Right ventricle myocardium superior (tissue), 1 donor: ENCODE measurements around the gene ZNF462. TPM values are rescaled to one million over a fixed set of nuclear protein-coding genes. Genes with fewer than 3 reads are reported as not detected.

Experiments
- ATAC-seq: fragments of 200-7000 bp; cut with Tn5 transposase; one replicate; pipeline ENCODE4 v1.9.1; 2020; ENCODE audit warnings: mild to moderate bottlenecking; ENCODE audit not compliant: poor library complexity
- DNase-seq: peaks from one replicate; pipeline ENCODE4 v3.0.0-alpha.2; 2020
- intact Hi-C: fragments of 100-400 bp; cut with DNase I; formaldehyde crosslinking; loops from one replicate; pipeline ENCODE4 v1.11.2; 2022
- total RNA-seq: library from RNA; stranded (reverse); fragmentation: NEBNext Ultra II Directional; extraction: Animal tissue kit (Norgen Biotek cat#: 25700); gene quantifications from one replicate; pipeline ENCODE4 v1.2.1, GENCODE V29; 2021
- donor health status: DM: no; HTN: yes; CAD: no; lungs with severe emphysema.

ZNF462 gene
- total RNA-seq, 1 donor from 2014 or later = 21.2 TPM

DNA sequence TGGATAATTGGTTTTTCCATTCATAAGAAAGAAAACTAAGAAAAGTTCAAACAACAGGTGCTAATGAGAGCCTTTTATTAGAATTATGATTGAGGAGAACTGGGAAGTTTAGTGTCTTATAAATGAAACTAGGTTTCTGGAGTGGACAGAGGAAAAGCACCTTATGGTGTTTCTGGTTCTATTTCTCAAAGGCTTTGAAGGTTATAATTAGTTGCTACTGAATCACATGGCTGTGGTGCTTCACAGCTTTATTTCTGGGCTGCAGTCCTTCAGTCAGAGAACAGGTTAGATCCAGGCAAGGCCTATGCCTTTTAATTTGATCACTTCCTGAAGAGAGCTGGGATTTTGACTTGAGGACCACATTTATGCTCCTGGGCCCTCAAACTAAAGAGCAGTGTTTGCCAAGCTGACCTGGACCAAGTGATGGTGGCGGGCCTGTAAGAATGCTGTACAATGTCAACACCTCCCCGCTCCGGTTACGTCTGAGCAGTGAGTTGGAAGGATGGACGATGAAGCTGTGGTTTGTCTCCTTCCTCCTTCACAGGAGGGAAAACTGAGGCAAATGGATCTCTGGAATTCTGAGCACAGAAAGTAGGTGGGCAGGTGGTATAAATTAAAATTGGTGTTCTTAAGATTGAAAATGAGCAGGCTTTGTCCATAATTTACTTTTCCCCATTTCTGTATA is 56.0 kb downstream of the ZNF462 start:
- intact Hi-C loops = no loop called here
- DNase-seq (no peak), ATAC-seq (peak; percentile 37)

DNA sequence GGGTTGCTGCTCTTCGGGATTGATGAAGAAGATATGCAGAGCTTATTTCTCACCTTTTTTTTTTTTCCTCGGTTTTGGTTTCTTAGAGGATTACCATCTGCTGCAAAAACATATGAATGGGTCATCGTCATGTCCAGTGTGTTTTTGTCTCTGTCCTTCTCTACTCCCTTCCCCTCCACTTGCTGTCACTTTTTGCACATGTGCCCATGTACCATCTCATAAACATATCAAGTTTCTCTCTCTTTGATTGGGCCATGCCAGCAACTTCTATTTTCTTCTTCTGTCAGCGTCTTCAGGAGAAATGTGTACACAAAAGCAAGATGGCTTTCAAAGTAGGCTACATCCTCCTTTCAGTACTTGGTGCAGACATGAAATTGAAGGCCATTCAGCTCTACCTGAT is 57.1 kb downstream of the ZNF462 start:
- ATAC-seq (no peak), DNase-seq (no peak)
- intact Hi-C loops = loop anchor here (2.0 kb wide), 1 partner anchor 57 kb away; the partner anchor contains the start of gene ZNF462

DNA sequence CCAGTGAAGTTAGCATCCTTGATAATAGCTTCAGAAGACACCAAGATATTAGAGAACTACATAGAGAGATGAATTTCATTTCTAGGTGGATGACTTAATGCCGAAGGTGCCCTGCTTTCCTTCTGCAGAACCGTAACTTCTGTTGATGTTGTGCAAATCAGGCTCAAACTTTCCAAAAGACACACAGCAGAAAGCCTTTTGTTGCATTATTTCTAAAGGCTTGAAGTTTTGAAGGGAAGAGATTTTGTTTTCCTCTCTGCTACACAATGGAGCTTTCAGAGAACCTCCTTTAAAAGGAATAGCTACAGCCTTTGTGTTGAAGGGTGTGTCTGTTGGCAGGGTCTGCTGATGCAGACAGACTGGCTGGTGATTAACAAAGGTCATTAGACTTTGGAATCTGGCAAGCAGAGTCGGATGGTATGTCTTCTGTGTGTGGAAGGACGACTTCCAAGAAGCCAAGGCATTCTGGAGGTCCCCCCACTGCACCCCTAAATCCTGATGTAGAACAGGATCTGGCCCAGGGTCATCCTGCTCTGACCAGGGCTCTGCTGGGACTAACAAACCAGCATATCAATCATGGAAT is 57.8 kb downstream of the ZNF462 start:
- ATAC-seq = peak; percentile 59

DNA sequence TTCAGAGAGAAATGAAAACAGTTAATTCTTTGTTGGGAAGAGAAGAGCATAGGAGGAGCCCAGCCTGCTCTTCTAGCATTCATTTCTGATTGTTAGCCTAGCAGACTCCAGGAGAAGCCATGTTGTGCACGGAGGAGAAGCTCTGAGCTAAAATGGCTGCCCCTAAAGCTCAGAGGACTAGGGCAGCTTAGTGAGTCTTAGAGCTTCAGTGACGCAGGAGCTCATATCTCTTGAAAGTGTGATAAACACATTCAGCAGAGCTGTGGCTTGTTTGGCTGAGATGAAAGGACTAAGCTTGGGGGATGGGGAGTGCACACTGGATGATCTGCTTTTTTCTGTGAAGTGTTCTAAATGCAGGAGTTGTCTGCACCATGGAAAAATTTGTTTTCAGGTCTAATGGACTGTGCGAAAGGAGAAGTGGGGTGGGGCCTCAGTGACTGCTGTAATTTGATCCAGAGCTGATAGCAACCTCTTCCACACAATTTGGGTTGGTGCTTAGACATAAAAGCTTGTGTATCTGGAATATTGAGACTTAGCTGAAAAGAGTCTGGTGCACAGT is 58.5 kb downstream of the ZNF462 start:
- intact Hi-C loops = loop anchor here (2.0 kb wide), 1 partner anchor 59 kb away; the partner anchor contains the start of gene ZNF462
- ATAC-seq = peak; percentile 91
- no peak for DNase-seq

More for the DNA sequence above, 57.8 kb downstream of the ZNF462 start:
- intact Hi-C loops = loop anchor here (2.0 kb wide), 1 partner anchor 58 kb away; the partner anchor contains the start of gene ZNF462
- no peak for DNase-seq

DNA sequence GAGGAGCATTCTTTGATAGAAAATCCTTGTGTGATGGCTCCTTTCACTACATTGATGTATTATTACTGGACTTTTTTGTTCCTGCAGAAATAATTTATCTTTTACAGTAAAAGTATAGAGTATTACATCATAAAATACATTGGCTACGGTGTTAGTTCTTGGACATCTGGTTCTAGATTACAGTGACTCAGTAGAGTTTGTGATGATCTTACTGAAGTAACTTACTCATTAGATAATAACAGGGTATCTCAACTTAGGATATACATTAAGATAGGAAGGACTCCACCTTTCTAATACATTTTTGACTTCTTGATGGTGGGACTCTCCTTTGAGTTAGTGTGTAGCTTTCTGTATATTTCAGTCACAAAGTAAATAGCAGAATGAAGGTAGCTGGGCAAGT is 59.1 kb downstream of the ZNF462 start:
- ATAC-seq (no peak), DNase-seq (no peak)
- intact Hi-C loops = no loop called here

DNA sequence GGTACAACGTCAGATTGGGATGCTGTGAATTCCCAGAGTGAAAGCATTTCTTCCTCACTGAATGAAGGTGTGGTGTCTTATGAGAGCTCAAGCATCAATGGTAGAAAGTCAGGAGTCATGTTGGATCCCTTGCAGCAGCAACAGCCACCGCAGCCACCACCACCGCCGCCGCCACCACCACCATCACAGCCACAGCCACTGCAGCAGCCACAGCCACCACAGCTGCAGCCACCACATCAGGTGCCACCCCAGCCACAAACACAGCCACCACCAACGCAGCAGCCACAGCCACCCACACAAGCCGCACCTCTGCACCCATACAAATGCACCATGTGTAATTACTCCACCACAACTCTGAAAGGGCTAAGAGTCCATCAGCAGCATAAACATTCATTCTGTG is 62.4 kb downstream of the ZNF462 start:
- intact Hi-C loops = no loop called here
- ATAC-seq (no peak), DNase-seq (no peak)

DNA sequence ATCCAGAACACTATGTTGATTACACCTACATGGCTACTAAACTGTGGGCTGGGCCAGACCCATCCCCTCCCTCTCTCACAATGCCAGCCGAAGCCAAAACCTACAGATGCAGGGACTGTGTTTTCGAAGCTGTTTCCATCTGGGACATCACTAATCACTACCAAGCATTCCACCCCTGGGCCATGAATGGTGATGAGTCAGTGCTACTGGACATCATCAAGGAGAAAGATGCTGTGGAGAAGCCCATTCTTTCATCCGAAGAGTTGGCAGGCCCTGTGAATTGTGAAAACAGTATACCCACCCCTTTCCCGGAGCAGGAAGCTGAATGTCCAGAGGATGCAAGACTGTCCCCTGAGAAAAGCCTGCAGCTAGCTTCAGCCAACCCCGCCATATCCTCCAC is 65.0 kb downstream of the ZNF462 start:
- intact Hi-C loops = no loop called here
- DNase-seq = no peak
- ATAC-seq = no peak

DNA sequence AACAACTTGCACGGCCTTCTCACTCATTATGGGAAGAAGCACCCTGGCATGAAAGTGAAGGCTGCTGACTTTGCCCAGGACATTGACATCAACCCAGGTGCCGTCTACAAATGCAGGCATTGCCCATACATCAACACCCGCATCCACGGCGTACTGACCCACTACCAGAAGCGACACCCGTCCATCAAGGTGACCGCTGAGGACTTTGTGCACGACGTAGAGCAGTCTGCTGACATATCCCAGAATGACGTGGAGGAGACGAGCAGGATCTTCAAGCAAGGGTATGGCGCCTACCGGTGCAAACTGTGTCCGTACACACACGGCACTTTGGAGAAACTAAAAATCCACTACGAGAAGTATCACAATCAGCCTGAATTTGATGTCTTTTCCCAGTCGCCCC is 65.4 kb downstream of the ZNF462 start:
- DNase-seq (no peak), ATAC-seq (no peak)
- intact Hi-C loops = no loop called here

DNA sequence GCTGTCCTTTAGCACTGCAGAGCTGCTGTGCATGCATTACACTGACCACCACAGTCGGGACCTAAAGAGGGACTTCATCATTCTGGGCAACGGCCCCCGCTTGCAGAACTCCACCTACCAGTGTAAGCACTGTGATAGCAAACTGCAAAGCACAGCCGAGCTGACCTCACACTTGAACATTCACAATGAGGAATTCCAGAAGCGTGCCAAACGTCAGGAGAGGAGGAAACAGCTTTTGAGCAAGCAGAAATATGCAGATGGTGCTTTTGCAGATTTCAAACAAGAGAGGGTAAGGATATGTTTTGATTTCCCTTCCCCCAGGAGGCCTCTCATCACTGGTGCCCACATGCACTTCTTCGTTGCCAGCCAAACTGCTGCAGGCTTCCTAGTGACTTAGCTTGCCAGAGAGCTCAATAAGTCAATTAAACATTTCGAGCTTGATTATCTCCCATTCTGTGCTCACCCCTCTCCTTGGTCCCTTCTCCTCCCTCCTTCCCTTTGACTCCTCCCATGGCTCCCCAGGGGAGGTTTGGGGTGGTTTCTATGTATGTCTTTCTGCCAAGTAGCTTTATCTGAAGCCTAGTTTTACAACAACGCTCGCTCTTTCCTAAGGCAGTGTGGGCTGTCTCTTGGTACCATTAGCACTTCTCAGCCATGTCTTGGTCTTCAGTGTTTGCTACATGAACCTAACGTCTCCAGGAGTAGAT is 66.7 kb downstream of the ZNF462 start:
- ATAC-seq (peak; percentile 88), DNase-seq (peak; percentile 59)
- intact Hi-C loops = no loop called here

DNA sequence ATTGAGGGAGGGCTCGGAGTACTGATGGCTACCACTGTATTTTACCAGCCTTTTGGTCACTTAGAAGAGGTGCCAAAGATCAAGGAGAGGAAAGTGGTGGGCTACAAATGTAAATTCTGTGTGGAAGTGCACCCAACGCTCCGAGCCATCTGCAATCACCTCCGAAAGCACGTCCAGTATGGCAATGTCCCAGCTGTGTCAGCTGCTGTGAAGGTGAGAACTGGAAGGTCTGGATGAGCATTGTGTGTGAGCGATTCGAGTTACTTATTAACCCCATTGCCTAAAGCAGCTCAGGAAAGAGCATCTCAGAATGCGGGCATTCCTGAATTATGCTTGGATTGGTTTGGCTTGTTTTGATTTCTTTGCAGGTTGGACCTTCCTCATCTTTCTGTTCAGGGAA is 67.5 kb downstream of the ZNF462 start:
- ATAC-seq (peak; percentile 29), DNase-seq (no peak)
- intact Hi-C loops = no loop called here

DNA sequence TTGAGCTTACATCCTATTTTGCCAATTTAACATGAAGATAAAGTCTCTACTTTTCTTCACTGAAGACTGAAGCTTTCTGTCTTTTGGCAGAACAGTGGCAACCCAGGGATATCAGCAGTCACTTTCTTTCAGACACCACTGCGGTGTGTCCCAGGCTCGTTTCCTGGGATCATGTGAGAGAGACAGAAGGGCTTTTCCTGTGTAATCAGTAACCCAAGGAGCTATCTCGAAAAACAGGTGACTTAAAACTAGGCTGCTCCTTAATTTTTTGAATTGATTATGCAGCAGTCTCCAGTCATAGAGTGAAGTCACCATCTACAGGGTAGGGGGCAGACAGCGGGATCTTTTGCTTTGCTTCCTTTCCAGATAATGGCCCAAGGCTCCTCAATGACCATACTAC is 68.5 kb downstream of the ZNF462 start:
- no peak for DNase-seq
- no peak for ATAC-seq
- intact Hi-C loops = no loop called here

DNA sequence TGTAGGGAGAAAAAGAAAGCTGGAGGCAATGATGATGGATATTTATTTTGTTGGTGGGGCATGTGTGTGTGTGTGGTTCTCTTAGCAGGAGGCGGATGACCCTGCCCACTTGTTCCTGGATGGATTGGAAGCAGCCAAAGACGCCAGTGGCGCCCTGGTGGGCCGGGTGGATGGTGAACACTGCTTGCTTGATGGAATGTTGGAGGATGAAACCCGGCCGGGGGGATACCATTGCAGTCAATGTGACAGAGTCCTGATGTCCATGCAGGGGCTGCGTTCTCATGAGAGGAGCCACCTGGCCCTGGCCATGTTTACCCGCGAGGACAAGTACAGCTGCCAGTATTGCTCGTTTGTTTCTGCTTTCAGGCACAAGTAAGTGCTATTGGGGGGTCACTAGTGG is 69.2 kb downstream of the ZNF462 start:
- intact Hi-C loops = no loop called here
- no peak for ATAC-seq
- no peak for DNase-seq

DNA sequence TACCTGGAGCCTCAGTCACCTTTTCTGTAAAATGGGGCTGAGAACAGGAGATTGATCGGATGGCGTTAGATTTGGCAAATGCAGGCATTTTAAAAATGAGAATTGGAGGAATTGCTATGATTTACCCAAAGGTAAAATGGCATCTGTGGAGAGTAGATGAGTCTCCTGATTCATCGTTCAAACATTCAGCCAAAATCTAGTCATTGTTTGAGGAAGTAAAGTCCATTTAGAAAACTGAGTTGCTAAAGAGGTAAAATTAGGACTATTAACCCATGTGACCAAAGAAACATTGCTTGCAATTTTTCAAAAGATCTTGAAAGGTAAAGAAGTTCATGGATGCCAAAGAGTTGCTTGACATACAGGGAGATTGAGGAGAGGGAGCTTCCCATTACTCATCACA is 69.7 kb downstream of the ZNF462 start:
- DNase-seq = no peak
- no peak for ATAC-seq
- intact Hi-C loops = no loop called here

DNA sequence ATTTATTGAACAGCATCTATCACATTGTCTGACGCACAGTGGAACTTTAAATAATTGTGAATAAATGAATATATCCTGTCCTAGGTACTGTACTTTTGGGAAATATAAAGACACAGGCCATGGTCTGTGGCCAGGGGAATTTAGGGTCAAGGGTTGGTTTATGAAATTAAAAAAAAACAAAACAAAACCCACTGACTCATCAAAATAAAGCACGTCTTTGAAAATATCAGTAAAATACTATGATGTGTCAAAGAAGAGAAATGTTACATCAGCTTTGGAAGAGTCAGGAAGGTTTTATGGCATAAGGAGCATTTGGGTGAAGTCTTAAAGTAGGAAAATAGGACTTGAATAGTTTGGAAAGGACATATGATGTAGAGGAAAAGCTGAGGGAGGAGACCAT is 70.5 kb downstream of the ZNF462 start:
- DNase-seq (no peak), ATAC-seq (no peak)
- intact Hi-C loops = no loop called here

DNA sequence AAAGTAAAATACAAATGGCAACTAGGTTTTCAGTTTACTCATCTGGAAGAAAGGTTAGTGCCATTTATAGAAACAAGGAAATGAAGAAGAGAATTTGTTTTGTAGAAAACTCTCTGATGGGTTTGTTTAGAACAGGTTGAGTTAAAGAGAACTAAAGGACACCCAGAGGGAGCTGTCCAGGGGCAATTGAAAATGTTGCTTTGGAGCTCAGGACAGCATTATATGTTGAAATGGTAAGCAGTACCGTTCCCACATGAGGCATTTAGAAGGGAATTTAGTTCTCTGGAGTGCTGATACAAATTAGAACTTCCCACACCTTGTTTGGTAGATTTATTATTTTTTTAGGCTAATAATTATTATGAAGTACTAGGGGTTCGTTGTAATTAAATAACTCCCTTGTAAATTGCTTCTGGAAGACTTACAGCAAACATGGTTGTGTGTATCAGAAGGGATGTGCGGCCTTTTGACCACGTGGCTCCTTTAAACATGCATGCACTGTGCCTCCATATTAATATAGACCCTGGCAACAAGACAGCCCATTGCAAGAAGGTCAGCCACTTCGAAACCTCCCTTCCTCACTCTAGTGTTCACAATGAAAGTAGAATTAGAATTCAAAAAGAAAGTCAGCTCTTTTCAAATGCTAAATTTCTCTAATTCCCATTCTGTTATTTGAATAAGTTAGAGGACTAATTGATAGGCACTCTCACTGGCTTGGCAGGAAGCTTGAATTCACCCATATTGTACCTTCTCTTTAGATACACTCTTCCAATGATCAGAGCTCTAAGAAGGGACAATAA is 71.7 kb downstream of the ZNF462 start:
- intact Hi-C loops = no loop called here
- no peak for ATAC-seq
- no peak for DNase-seq

DNA sequence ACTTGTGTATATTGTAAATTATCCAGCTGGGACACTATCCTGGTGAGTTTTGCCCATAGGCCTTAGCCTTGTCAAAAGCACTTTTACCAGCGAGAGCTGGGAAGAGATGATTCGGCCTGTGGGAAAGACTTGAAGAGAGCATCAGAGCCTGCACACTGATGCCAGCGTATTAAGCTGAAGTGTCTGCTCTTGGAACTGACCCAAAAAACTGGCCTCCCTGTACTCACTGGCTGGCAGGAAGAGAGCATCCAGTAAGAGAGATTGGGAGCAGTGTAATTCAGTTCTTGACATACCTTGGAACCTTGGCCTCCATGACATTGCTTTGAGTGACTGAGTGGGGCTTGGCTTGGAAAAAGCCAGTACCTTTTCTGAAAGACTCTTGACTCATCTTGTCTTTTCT is 73.7 kb downstream of the ZNF462 start:
- DNase-seq (no peak), ATAC-seq (peak; percentile 95)
- intact Hi-C loops = no loop called here

DNA sequence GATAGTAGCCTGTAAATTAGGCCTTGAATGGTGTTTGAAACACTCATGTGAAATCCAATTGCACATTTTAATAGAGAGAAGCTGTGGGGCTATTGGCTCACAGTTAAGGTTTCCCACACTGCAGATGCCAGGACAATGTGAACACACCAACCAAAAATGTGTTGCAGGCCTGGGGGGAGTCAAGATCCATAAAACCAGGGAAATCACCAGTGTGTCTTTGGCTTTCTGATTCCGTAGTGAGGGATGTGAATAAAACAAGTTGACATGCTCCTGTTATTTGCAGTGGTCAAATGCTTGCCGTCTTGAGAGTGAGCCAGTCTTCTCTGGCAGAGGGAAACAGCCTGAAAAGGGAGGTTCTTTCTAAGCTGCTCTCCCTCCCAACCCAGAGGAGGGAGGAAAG is 79.0 kb downstream of the ZNF462 start:
- ATAC-seq (no peak), DNase-seq (no peak)
- intact Hi-C loops = no loop called here

DNA sequence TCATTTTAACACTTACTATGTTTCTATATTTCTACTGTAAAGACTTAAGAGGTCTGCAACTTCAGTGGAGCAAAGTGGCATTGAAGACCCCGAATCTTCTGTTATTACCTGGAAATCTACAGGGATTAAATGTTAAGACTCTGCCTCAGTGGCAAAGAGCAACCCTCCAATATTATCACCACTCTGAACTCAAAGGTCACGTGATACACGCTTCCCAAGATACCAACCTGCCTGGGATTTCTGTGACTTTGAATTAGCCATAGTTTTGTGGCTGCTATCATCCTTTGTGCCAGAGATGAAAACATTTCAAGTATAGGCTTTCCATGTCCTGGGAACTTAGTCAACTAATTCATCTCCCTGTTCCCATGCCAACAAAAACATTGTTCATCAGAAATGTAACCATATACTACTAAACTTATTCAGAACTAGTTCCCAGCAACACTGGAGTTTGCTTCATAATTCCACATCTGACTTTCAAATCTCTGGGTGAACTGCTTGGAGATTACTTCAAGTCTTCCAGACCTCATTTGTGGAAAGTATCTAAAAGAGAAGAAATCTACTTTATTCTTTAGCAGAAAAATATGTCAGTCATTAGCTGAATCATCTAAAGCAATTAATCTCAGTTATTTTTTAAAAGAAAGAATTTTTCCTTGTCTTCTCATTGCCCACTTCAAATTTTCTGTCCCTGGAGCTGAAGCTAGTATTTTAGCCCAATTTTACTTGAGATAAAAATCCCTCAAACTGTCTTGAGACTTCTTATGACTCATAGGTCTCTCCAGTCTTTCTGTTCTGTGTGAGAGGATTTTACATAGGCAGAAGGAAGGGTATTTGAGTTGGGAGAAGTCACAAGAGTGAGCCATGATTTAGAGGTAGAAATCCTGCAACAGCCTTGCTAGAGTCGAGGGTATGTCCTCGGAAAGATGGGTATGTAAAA is 83.0 kb downstream of the ZNF462 start:
- peak; percentile 49 for ATAC-seq
- intact Hi-C loops = no loop called here

More for the DNA sequence above, 83.0 kb downstream of the ZNF462 start:
- DNase-seq = no peak
